HG02840 (cell line): ENCODE results near the gene AKAP13.

Source experiments
- ATAC-seq: cut with Tn5 transposase; IDR thresholded peaks from one replicate; pipeline ENCODE4 v1.9.1; 2021; ENCODE audit warnings: mild to moderate bottlenecking, moderate library complexity, moderate number of reproducible peaks; ENCODE audit not compliant: unreplicated experiment, low FRiP score

AKAP13 gene

DNA sequence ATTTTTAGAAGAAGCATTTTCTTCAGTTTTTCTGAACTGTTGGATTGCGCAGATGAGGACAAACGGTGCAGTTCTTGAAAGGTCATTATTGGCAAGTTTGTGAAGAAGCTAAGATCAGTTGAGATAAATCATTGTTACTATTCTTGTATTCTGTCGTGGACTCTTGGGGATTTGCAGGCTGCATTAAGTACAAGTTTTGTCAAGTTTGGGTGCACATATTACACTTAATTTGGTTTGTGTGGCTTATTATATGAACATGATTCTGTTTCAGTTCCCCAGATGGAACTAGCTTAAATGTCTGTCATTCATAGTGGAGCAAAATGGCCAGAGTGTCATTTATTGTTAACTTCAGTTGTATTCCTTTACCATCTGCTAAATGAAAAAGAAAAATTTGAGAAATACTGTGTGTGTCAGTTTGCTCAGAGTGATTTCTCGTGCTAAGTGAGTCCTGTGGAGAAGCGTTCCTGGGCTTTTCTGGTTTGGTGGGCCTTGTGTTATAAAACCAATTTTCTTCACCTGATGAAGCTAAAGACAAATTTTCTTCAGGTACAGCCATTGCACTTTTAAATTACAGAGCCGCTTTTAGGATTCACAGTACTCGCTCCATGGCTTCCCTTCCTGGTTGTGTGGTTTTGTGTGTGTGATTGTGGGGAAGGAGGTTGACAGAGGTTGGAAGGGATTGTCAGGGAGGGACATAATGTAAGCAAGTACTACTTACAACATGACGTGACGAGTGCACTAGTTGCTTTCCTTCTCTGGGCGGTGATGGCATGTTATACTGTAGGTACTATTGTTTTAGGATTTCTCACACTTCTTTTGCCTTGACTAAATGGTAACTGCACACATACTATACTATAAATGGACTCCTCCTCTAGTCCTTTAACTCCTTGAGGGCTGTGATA, 1.7 kb downstream of the AKAP13 start:
- ATAC-seq: no peak

DNA sequence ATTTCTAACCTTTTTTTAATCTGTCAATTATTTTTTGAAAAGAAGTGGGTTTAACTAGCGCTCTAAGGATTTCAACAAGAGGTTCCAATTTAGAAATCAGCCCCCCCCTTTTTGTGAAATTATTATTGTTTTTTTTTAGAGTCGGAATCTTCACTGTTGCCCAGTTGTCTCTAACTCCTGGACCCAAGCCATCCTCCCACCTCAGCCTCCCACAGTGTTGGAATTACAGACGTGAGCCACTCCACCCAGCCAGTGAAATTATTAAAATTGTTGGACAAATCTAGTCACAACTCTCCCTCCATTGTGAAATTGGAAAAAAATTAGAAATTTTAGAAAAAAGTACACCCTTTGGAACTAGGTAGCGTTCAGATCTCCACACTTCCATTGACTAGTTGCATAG, 2.5 kb downstream of the AKAP13 start:
- no peak for ATAC-seq

DNA sequence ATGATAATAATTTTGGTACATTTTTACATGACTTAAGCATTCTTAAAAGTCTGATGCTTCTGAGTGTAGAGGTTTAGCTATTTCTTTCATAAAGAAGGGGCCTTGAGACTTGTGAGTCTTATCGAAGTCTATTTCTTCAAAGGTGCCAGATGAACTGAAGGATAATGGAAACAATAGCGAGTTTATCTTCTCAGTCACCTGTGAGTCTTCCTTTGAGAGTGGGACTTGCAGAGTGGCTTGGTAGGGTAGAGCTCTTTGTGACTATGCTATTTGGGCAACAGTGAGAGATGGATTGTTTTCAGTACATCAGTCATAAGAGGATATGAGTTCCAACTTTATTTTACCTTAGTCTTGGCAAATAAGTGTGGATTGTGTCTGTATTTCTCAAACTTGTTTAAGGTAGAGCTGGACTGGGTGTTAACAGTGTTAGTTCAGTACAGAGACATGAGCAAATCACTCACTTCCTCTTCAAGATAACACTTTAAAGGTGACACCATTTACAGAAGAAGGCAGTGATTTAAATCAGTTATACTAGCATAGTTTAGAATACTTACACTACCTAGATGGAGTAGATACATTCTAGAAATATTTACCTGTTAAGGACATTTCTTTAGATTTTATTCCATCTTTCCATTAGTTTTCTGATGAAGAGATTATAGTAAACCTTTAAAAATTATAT, 3.2 kb downstream of the AKAP13 start:
- no peak for ATAC-seq

DNA sequence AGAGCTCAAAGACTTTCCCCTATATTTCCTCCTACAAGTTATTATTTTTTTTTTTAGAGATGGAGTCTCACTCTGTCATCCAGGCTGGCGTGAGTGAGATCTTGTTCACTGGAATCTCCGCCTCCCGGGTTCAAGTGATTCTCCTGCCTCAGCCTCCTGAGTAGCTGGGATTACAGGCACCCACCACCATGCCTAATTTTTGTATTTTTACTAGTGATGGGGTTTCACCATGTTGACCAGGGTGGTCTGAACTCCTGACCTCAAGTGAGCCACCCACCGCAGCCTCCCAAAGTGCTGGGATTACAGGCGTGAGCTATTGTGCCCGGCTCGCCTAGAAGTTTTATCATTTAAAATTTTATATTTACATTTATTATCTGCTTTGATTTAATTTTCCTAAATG, 5.9 kb downstream of the AKAP13 start:
- no peak for ATAC-seq

DNA sequence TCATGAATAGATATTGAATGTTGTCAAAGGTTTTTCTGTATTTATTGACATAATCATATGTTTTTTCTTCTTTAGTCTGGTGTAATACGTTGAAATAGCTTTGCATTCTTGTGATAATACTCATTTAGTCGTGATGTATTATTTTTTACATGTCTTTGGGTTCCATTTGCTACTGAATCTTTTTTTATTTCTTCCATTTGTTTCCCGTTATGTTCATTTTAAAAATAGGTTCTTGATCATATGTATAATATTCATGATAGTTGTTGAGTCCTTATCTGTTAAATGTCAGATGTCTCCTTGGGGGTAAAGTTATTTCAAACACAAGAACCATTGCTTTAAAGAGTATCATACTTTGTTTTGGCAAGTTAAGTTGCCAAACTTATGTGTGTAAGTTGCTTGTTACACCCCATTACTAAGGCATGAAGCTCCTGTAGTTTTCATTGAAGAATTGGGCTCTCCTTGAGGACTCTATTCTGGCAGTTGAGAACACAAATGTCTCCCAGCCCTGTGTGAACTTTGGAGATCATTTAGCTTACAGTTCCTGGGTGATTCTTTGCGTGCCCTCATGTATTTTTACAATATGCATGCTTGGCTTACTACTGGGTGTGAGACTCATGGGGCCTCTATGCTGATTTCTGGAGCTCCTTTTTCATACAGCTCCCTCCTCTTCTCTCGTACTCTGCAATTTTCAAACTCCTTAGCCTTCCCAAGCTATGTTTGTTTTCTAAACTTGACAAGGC, 8.3 kb downstream of the AKAP13 start:
- ATAC-seq: no peak

DNA sequence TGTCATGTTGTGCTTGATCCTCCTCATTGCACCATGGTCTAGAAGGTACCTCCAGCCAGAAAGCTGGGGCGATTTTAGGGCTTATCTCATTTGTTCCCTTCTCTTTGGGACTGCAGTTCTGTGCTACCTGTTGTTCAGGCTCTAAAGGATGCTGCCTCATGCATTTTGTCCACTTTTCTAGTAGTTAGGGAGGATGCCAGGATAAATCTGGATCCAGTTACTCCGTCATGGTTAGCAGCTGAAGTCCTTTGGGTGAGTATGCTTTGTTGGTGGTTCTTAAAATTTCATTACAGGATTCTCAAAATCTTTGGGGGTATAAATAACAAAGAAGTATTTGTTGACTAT, 8.9 kb downstream of the AKAP13 start:
- no peak for ATAC-seq

DNA sequence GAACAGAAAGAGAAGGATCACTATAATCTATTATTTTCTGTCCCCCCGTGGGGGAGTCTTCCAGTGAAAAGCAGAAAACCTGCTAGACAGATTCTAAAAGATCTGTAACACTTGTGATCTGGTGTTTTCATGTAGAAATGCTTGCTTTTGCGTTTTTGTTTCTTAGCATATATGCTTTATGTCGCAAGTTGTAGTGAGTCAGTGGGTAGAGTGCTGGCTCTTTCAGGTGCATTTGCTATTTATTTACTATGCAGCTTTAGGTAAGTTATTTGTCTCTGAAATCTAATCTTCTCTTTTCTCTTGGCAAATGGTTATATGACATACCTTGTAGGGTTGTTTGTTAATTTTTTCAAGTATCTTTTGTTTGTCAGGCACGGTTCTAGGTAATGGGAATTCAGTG, 9.4 kb downstream of the AKAP13 start:
- ATAC-seq: no peak

DNA sequence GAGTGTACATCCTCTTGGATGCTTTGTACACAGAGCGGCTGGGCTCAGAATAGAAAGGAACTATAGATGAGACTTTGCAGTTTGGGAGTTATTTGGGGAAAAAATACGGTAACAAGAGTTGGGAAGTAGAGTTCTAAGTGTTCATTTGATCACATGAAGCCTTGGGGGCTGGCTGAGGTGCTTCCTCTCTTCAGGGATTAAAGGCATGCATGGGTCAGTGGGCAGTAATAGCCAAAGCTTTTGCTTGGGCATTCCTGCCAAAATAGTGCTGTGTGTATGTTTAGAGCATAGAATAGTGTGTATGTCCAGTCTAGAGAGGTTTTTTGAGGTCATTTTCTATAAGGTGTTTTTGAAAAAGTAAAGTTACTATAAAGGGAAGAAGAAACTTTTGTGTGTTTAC, 12.8 kb downstream of the AKAP13 start:
- no peak for ATAC-seq

DNA sequence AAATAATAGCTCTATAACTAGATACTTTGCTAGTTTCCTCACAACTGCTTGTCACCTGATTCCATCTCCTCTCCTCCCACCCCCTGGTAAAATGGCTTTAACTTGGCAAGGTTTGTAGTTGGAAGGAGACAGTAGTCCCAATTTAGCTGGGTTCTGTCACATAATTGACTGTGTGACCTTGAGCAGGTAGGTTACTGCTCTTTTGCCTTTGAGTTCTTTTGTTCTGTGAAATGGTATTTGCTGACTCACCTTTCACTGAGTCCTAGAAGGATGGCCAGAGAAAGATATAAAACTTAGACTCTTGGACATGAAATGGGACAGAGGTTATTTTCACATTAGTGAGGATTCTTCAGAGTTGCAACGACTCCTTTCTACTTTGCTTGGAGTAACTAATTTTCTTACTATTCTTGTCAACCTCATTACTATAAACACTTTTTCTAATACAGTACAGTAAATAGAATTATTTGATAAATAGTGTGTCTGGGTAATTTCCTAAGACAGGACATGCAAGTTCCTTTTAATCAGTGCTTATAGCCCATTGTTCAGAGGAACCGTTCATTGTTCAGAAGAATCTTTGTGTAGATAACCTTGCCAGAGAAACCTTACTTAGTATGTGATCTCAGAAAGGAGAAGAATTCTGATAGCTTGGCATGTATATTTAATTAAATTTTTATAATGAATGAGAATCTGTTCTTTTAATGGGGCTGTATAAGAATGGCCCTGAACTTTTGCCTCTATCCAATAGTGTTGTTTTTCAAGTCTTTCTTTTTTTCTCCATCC, 14.3 kb downstream of the AKAP13 start:
- ATAC-seq: no peak

DNA sequence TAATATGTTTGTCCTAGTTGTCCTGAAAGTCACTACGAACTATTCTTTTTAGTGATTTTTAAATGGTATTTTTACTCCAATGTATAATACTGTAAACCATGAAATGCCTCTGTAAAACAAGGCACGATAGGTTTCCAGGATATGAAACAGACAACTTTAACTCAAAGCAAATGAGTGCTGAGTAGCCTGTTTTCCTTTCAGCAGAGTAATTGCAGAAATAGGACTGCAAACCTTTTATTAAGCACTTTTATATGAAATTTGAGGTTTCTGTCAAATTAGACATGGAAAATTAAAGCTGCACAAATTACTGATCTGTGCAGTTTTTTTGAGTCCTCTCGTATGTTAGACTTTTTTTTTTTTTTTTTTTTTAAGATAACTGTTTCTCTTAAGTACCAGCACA, 16.2 kb downstream of the AKAP13 start:
- no peak for ATAC-seq

DNA sequence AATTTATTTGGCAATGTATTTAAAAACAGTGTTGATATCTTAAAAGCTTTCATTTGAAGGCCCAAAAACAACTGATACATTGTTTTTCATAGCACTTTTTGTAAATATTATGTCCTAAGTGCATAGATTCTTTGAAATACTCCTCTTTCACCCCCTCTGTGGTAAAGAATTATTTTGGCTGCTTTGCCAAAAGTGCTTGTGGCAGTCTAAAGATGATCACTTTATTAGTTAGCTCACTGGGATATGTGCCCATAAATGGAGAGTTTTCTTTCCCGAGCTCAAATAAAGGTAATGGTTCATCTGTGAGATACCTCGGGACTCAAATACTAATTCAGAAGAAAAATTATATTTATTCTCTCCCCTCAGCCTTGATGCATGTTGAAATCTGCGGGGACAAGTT, 16.7 kb downstream of the AKAP13 start:
- ATAC-seq: no peak

DNA sequence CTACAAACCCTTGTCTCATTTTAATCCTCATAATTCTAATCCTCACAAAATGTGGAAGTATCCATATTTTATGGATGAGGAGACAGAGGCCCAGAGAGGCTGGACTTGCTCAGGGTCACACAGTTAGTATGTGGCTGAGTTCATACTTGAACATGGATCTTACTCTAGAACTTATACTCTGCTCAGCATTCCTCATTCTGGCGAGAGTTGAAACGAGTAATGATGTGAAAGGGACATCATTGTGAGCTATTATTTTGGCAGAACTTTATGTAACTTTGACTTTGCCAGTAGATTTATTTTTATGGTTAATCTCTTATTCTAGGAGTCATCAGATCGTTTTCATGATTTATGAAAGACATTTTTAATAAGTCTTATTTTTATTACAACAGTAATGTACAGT, 17.5 kb downstream of the AKAP13 start:
- no peak for ATAC-seq

DNA sequence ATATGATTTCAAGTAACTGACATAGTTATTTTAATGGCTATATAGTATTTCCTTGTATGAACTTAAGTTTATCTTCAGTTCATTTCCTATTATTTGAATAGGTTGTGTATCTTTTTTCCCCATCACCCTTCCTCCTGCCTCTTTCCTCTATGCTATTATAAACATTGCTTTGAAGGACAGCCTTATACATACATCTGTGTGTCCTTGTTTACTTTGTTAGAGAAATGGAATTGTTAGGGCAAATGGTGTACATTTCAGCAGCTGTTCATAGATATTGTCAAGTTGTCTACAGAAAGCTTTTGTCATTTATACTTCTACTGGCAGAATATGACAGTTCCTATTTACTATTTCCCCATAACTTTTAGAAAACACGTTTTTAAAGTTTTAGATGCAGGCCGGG, 18.4 kb downstream of the AKAP13 start:
- ATAC-seq: no peak

DNA sequence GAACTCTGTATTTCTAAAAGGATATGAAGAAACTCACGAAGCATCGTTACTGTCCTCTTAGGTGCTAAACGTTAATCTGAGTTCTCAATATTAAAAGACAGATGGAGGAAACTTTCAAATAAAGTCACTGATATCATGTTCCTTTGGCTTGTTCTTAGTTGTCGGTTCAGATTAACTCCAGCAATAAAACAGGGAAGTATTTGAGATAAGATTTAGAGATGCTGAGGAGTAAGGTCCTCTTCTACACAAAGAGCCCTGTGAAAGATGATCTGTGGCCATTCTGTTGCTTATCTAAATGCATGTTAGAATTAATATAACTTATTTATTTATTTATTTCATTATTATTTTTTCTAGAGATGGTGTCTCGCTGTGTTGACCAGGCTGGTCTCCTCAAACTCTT, 19.2 kb downstream of the AKAP13 start:
- no peak for ATAC-seq

DNA sequence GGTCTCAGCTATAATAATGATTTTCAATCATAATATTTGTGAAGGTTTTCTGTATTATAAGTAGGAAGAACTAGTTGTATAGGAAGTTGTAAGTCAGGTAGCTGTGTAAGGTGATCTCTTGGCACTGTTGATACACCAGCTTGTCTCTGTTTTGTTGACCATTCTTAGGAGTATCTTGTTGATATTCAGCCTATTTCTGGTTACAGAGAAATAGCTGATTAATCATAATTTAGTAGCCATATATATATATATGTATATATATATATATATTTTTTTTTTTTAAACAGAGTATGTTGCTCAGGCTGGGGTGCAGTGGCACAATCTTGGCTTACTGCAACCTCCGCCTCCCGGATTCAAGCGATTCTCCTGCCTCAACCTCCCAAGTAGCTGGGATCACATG, 20.2 kb downstream of the AKAP13 start:
- no peak for ATAC-seq

DNA sequence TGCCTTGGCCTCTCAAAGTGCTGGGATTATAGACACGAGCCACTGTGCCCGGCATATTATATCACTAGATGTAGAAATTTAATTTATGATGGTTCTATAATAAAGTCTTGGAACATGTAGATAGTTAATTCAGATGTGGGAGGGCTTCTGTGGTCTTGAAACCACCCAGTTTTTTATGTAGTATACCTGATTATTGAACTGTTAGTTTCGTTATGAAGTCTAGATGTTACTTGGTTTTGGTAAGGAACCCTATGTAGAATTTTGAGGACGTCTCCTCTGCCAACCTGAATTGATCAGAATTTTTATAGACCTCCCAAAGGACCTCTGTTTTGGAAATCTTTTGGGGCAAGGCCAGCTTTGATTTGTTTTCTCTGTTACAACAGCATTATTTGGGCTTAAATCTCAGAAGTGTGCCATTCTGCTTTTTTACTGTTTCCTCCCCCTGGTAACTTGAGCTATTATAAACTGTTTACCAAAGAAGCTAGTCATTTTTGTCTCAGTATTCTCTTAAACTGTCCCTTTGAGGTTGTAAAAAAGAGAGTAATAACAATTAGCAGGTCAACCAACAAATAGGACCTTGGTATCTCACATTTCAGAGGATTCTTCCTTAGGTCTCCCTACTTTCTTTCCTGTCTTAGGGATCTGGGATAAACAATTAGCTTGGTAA, 20.8 kb downstream of the AKAP13 start:
- no peak for ATAC-seq

DNA sequence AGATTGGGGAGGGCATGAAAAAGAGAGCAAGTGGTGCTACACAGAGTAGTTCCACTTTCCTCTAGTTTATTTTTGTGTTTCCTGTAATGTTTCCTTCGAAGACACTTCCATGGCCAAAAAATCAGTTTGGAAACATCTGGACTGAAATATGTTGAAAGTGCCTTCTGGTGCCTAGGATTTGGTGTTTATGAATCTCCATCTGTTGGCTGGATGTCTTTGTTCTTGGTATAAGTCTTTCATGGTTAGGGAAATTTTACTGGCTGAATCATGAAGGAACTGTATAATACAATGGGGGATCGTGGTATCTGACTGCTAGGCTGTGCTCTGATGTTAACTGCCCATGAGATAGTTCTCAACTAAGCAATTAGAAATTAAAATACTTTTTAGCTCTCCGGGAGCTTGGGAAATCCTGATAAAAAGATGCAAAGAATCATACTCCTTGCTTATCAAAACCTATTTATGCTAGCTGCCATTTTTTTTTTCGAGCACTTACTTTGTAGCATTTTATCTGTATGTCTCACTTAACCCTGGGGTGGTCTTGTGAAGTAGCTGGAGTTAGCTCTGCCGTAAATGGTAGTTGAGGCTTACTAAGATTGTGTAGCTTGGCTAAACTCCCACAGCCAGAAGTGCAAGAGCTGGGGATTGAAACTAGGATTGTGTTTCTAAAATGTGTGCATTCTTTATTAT, 21.9 kb downstream of the AKAP13 start:
- no peak for ATAC-seq

DNA sequence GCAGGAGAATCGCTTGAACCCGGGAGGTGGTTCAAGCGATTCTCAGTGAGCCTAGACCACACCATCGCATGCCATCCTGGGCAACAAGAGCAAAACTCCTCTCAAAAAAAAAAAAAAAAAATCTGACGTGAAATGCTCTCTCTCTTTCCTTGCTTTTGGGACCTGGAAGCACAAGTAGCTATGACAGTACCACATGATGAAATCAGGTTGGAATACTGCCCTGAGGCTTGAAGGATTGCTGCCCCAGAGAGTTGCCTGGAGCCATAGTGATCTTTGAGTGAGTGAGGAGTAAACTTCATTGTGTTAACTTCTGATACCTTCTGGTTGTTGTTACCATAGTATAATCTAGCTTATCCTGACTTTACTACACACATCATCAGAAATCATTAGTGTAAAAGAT, 23.3 kb downstream of the AKAP13 start:
- ATAC-seq: no peak

DNA sequence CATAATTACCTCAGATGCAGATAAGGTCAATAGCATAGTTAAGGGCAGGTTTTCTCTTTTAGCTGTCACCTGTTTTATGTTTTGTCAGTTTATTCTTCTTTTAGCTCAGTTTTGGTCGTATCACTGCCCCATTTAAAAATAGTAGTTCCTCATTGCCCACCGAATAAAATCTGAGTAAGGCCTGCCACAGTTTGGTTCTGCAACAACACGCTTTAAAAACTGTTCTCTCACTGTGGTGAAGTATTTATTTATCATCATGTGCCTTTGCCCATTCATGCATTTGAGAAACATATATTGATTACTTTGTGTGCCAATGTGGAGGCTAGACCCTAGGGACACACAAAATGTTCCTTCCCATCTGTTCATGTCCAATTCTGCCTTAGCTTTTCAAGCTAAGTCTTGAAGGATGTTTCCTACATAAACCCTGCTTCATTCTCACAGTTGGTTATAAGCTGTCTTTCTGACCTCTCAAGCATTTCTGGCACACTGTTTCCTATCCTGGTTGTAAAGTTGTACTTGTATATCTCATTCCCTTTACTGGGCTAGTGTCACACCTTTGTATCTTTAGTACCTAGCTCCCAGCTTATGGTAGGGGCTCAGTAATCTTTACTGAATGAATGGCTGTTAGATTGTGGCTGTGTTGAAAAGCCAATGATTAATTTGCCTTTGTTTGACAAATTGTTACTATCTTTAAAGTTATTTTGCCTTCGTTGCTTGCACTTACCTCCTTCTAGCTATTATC, 23.9 kb downstream of the AKAP13 start:
- no peak for ATAC-seq
